Psoas muscle (tissue), 8 donors: ENCODE measurements around the gene SATL1. TPM values are rescaled to one million over a fixed set of nuclear protein-coding genes. Genes with fewer than 3 reads are reported as not detected.
A peak's percentile ranks its signal among the peaks of the same experiment; 100 is the strongest.
"Not testable (repeated sequence)": the region's sequence is repeated elsewhere in the genome, so short reads cannot be mapped to it uniquely, and the experiment has no call there.

ENCODE experiments used
- ATAC-seq, 4 donors: fragments of 200-7000 bp; cut with Tn5 transposase; one replicate each; pipeline ENCODE4 v1.9.1; 2020; ENCODE audit warnings: moderate library complexity in 3 of 4, mild to moderate bottlenecking in 2 of 4
- DNase-seq, 2 donors: peaks; one replicate each; pipeline ENCODE4 v3.0.0-alpha.2; 2020
- H3K27ac ChIP-seq: fragments of 200-600 bp; one replicate; pipeline ENCODE4 v1.8.0; 2022
- H3K27me3 ChIP-seq, 3 donors: fragments of 200-600 bp in 1 of 3; one replicate each; pipeline versions ENCODE4 v1.6.1 to v1.8.0; 2013 to 2022; ENCODE audit warnings: low read length in 2 of 3, mild to moderate bottlenecking in 2 of 3, moderate library complexity in 1 of 3; ENCODE audit not compliant: insufficient read depth in 3 of 3
- H3K36me3 ChIP-seq, 2 donors: fragments of 200-600 bp in 1 of 2; one replicate each; pipeline versions ENCODE4 v1.6.1 to v1.8.0; 2013 to 2022; ENCODE audit warnings: low read depth in 1 of 2, mild to moderate bottlenecking in 1 of 2, moderate library complexity in 1 of 2; ENCODE audit not compliant: insufficient read depth in 1 of 2
- H3K4me1 ChIP-seq: fragments of 200-600 bp; one replicate; pipeline ENCODE4 v1.8.0; 2022
- H3K4me3 ChIP-seq: fragments of 200-600 bp; one replicate; pipeline ENCODE4 v1.8.0; 2022; ENCODE audit warnings: mild to moderate bottlenecking
- H3K9me3 ChIP-seq: fragments of 200-600 bp; one replicate; pipeline ENCODE4 v1.8.0; 2022
- WGBS, 3 donors: extraction: QIAGEN DNeasy Blood & Tissue Kit; methylation state at CpG; one replicate each; pipeline versions ENCODE4 v1.1.6 to v1.1.7; 2013; 5-methylcytosine and 5-hydroxymethylcytosine counted together
- intact Hi-C, 2 donors: fragments of 100-400 bp; cut with DNase I; formaldehyde crosslinking; loops; one replicate each; pipeline versions ENCODE4 v1.11.0 to v1.14.2; 2022
- long read RNA-seq, 2 donors: library from polyadenylated mRNA; unstranded; transcript quantifications; one replicate each; pipeline ENCODE4 v2.0.0, GENCODE V29; 2021
- polyA plus RNA-seq, 3 donors: library from polyadenylated mRNA; stranded (reverse); fragments of 200-250 nt; gene quantifications; one replicate each; pipeline ENCODE4 v1.2.3, GENCODE V29; 2013
- total RNA-seq, 4 donors: library from RNA; stranded (reverse); fragmentation: NEBNext Ultra II Directional in 2 of 4; extraction: Animal tissue kit (Norgen Biotek cat#: 25700) in 2 of 4; gene quantifications; one replicate each; pipeline versions ENCODE4 v1.2.1 to v1.2.4, GENCODE V29; 2021 to 2023
- TF ChIP-seq, protein P1 (sequence below): fragments of 200-600 bp; IDR thresholded peaks from one replicate; pipeline ENCODE4 v1.8.0; 2022; ENCODE audit warnings: antibody characterized with exemption
- donor health status: healthy with polysubstance abuse.
- donor health status: DM: no; HTN: no; CAD: no; lungs with moderate emphysema.
- donor health status: Bipolar disorder and iron deficiency.
- donor health status: healthy.
- donor health status: DM: yes; HTN: yes; CAD: no.
- donor health status: DM: no; HTN: no; CAD: no.
- donor health status: DM: no; HTN: no; CAD: no.
- donor health status: DM: yes; HTN: yes; CAD: no.

SATL1 gene
- total RNA-seq = not detected
- polyA plus RNA-seq = not detected
- long read RNA-seq, donor 1 = 0 reads
- long read RNA-seq, donor 2 = 0 reads

GRCh38 chrX:85243761-85244449, at the start of gene SATL1, which contains the start of gene ZNF711:
TSS of gene SATL1 (minus strand) at chrX:85243779. CDS start at chrX:85108968, 134,811 bp downstream.
TSS of gene ZNF711 (plus strand) at chrX:85243991. CDS start at chrX:85247573, 3,582 bp downstream.
- Histone ChIP-seq H3K9me3 (peaks cover 3% of the 10 kb centered on the region), H3K27me3 (no peaks in the 10 kb centered on the region), H3K27ac (no peak within 1 kb of the TSS), H3K4me1 (no peaks in the 10 kb centered on the region), H3K4me3 (peak within 1 kb of the TSS; percentile 70), H3K36me3 (no peaks in the 10 kb centered on the region)
- DNase-seq (peak; percentile 26 to 51), ATAC-seq (peak; percentile 23 to 61 (median 30))
- intact Hi-C loops = no loop called here
- 1 to 29% (median 1%) methylated on average over 30 to 65 of the region's 65 CpGs for WGBS, 3 donors
- TF ChIP-seq, protein P1, sequence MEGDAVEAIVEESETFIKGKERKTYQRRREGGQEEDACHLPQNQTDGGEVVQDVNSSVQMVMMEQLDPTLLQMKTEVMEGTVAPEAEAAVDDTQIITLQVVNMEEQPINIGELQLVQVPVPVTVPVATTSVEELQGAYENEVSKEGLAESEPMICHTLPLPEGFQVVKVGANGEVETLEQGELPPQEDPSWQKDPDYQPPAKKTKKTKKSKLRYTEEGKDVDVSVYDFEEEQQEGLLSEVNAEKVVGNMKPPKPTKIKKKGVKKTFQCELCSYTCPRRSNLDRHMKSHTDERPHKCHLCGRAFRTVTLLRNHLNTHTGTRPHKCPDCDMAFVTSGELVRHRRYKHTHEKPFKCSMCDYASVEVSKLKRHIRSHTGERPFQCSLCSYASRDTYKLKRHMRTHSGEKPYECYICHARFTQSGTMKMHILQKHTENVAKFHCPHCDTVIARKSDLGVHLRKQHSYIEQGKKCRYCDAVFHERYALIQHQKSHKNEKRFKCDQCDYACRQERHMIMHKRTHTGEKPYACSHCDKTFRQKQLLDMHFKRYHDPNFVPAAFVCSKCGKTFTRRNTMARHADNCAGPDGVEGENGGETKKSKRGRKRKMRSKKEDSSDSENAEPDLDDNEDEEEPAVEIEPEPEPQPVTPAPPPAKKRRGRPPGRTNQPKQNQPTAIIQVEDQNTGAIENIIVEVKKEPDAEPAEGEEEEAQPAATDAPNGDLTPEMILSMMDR = no peak

- TF ChIP-seq, protein P1 = no peak
Measured at GRCh38 chrX:85288992-85289723, 45.6 kb upstream of the SATL1 start.

DNA sequence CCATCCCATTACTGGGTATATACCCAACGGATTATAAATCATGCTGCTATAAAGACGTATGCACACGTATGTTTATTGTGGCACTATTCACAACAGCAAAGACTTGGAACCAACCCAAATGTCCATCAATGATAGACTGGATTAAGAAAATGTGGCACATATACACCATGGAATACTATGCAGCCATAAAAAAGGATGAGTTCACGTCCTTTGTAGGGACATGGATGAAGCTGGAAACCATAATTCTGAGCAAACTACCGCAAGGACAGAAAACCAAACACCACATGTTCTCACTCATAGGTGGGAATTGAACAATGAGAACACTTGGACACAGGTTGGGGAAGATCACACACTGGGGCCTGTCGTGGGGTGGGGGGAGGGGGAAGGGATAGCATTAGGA, 41.7 kb upstream of the SATL1 start:
- DNase-seq, H3K27ac ChIP-seq, H3K36me3 ChIP-seq, ATAC-seq, H3K4me1 ChIP-seq, H3K9me3 ChIP-seq, H3K27me3 ChIP-seq, intact Hi-C loops, H3K4me3 ChIP-seq: not testable (repeated sequence)
- WGBS, 3 donors = 77 to 93% (median 87%) methylated on average over 6 of the region's 6 CpGs

More at GRCh38 chrX:85288992-85289723, 45.6 kb upstream of the SATL1 start:
- no peak for ATAC-seq
- Histone ChIP-seq H3K4me1 (no peaks in the 10 kb centered on the region), H3K9me3 (peaks cover 6% of the 10 kb centered on the region), H3K27ac (no peak overlapping the region), H3K4me3 (no peak overlapping the region), H3K27me3 (no peaks in the 10 kb centered on the region), H3K36me3 (no peaks in the 10 kb centered on the region)
- WGBS, 3 donors = 72 to 92% (median 92%) methylated on average over 7 of the region's 7 CpGs
- no peak for DNase-seq
- intact Hi-C loops = no loop called here

DNA sequence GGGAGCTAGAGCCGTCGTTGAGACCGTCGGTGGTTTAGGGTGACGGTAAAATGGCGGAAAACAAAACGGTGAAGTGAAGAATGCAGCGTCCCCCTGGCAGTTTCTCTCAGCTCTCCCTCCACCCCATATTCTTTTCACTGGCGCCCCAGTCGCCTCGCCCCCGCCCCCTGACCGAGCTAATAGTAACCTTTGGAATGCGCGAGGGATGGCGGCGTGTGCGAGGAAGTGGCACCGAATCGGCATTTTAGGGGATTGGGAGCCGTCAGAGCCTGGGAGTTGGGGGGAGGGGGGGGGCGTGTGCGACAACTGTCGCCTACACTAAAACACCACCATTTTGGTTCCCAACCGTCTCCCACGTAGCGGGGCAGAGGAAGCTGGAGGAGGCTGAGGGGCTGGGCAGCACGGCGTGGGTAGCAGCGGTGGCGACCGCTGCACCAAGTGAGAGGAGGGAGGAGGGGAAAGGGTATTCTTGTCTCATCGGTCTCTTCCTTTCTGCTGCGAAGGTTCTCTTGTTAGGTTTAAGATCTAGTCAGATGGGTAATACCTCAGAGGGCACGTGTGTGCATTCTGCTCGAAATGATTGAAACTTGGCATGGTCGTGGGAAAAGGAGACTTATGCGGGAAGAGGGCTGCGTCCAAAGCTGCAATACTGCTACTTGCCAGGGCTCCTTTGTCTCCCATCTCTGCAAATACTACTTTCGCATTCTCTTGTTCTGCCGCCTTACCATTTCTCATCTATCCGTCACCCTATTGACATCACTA, 1.1 kb upstream of the SATL1 start:
- 0 to 24% (median 0%) methylated on average over 28 to 42 of the region's 42 CpGs for WGBS, 3 donors
- ATAC-seq = peak in 2 of 4 donors; percentile 14 to 35
- intact Hi-C loops = no loop called here
- Histone ChIP-seq H3K27me3 (no peaks in the 10 kb centered on the region), H3K4me3 (peak overlapping the region; percentile 70), H3K27ac (no peak overlapping the region), H3K36me3 (no peaks in the 10 kb centered on the region), H3K4me1 (no peaks in the 10 kb centered on the region), H3K9me3 (peaks cover 3% of the 10 kb centered on the region)
- TF ChIP-seq, protein P1 = no peak
- DNase-seq = no peak
